Measurements from ENCODE around the gene ESR2.
"Not testable (repeated sequence)": the region's sequence is repeated elsewhere in the genome, so short reads cannot be mapped to it uniquely, and the experiment has no call there.

Gene ESR2

GRCh38 chr14:64147126-64147790 is 146.9 kb downstream of the ESR2 start:
- peak; percentile 31 for DNase-seq (ENCODE audit: low read depth, low spot score)

- DNase-seq (ENCODE audit: low read depth, low spot score) = no peak
Measured at GRCh38 chr14:64137657-64138290, 156.4 kb downstream of the ESR2 start.

GRCh38 chr14:64126548-64126947 is 167.6 kb downstream of the ESR2 start:
- no peak for DNase-seq (ENCODE audit: low read depth, low spot score)

GRCh38 chr14:64125270-64125669 is 168.9 kb downstream of the ESR2 start:
- DNase-seq (ENCODE audit: low read depth, low spot score) = no peak

GRCh38 chr14:64123241-64123822 is 170.8 kb downstream of the ESR2 start:
- no peak for DNase-seq (ENCODE audit: low read depth, low spot score)

- DNase-seq (ENCODE audit: low read depth, low spot score) = no peak
Measured at GRCh38 chr14:64119980-64120379, 174.2 kb downstream of the ESR2 start.

GRCh38 chr14:64119500-64119899 is 174.7 kb downstream of the ESR2 start:
- peak; percentile 27 for DNase-seq (ENCODE audit: low read depth, low spot score)

- DNase-seq (ENCODE audit: low read depth, low spot score) = no peak
Measured at GRCh38 chr14:64118892-64119291, 175.3 kb downstream of the ESR2 start.

- DNase-seq (ENCODE audit: low read depth, low spot score) = not testable (repeated sequence)
Measured at GRCh38 chr14:64118403-64118742, 175.8 kb downstream of the ESR2 start.

GRCh38 chr14:64117671-64118402 is 176.3 kb downstream of the ESR2 start:
- peak; percentile 93 for DNase-seq (ENCODE audit: low read depth, low spot score)

- no peak for DNase-seq (ENCODE audit: low read depth, low spot score)
Measured at GRCh38 chr14:64115401-64115800, 178.8 kb downstream of the ESR2 start.

- DNase-seq (ENCODE audit: low read depth, low spot score) = no peak
Measured at GRCh38 chr14:64114796-64115195, 179.4 kb downstream of the ESR2 start.

- DNase-seq (ENCODE audit: low read depth, low spot score) = no peak
Measured at GRCh38 chr14:64114166-64114565, 180.0 kb downstream of the ESR2 start.

GRCh38 chr14:64112867-64113678 is 181.1 kb downstream of the ESR2 start:
- DNase-seq (ENCODE audit: low read depth, low spot score) = no peak

GRCh38 chr14:64110802-64111201 is 183.4 kb downstream of the ESR2 start:
- no peak for DNase-seq (ENCODE audit: low read depth, low spot score)

- DNase-seq (ENCODE audit: low read depth, low spot score) = no peak
Measured at GRCh38 chr14:64109819-64110554, 184.2 kb downstream of the ESR2 start.

GRCh38 chr14:64107438-64107837 is 186.7 kb downstream of the ESR2 start:
- no peak for DNase-seq (ENCODE audit: low read depth, low spot score)

GRCh38 chr14:64098120-64098519 is 196.1 kb downstream of the ESR2 start:
- DNase-seq (ENCODE audit: low read depth, low spot score) = no peak

GRCh38 chr14:64095620-64096019 is 198.6 kb downstream of the ESR2 start:
- peak; percentile 64 for DNase-seq (ENCODE audit: low read depth, low spot score)

GRCh38 chr14:64092940-64093339 is 201.2 kb downstream of the ESR2 start:
- no peak for DNase-seq (ENCODE audit: low read depth, low spot score)

- DNase-seq (ENCODE audit: low read depth, low spot score) = no peak
Measured at GRCh38 chr14:64092338-64092737, 201.8 kb downstream of the ESR2 start.

All from astrocyte of the hippocampus (primary cell).